Left lung (tissue), 10 donors: ENCODE results near the gene ECHDC3. TPM values are rescaled to one million over a fixed set of nuclear protein-coding genes. Genes with fewer than 3 reads are reported as not detected.

Source experiments
- ATAC-seq: fragments of 200-7000 bp; cut with Tn5 transposase; one replicate; pipeline ENCODE4 v1.9.1; 2020; ENCODE audit warnings: moderate library complexity
- DNase-seq, 4 donors: peaks; one replicate each; pipeline ENCODE4 v3.0.0-alpha.2; 2013 to 2020
- H3K27ac ChIP-seq, 2 donors: fragments of 200-600 bp; sonication (generic) in 1 of 2; one replicate each; pipeline versions ENCODE4 v1.5.0 to v1.8.0; 2020 to 2021
- H3K27me3 ChIP-seq, 2 donors: fragments of 200-600 bp; sonication (generic) in 1 of 2; one replicate each; pipeline versions ENCODE4 v1.5.0 to v1.8.0; 2020 to 2021
- H3K36me3 ChIP-seq, 2 donors: fragments of 200-600 bp; sonication (generic) in 1 of 2; one replicate each; pipeline versions ENCODE4 v1.5.0 to v1.8.0; 2020 to 2021
- H3K4me1 ChIP-seq, 2 donors: fragments of 200-600 bp; one replicate each; pipeline ENCODE4 v1.8.0; 2021
- H3K4me3 ChIP-seq, 2 donors: fragments of 200-600 bp; sonication (generic) in 1 of 2; one replicate each; pipeline versions ENCODE4 v1.5.0 to v1.8.0; 2020 to 2021; ENCODE audit warnings: mild to moderate bottlenecking in 1 of 2
- H3K9me3 ChIP-seq, 2 donors: fragments of 200-600 bp; sonication (generic) in 1 of 2; one replicate each; pipeline versions ENCODE4 v1.5.0 to v1.8.0; 2020 to 2021
- intact Hi-C, 2 donors: fragments of 100-400 bp; cut with DNase I; formaldehyde crosslinking; loops; one replicate each; pipeline versions ENCODE4 v1.11.2 to v1.14.2; 2022
- polyA plus RNA-seq, 6 donors: library from polyadenylated mRNA; unstranded; fragments of 120-200 nt; gene quantifications; one replicate each; pipeline ENCODE4 v1.2.1, GENCODE V29; 2013; ENCODE audit not compliant: insufficient read length in 6 of 6
- total RNA-seq, 2 donors: library from RNA; stranded (reverse); fragmentation: NEBNext Ultra II Directional; extraction: Animal tissue kit (Norgen Biotek cat#: 25700); gene quantifications; one replicate each; pipeline ENCODE4 v1.2.1, GENCODE V29; 2021
- TF ChIP-seq, protein P1 (sequence below), 2 donors: fragments of 200-600 bp; sonication (generic) in 1 of 2; IDR thresholded peaks; one replicate each; pipeline versions ENCODE4 v1.5.0 to v1.8.0; 2021; ENCODE audit warnings: antibody characterized with exemption in 2 of 2
- donor health status: DM: no; HTN: yes; CAD: no.
- donor health status: DM: no; HTN: no; CAD: no.

Gene ECHDC3
- total and polyA plus RNA-seq, 8 donors: 12.4 to 32.6 (median 14.7) TPM

GRCh38 chr10:11794566-11794965 is 52.4 kb downstream of the ECHDC3 start:
- intact Hi-C loops: no loop called here
- ATAC-seq: peak; percentile 34
- no peak for DNase-seq

GRCh38 chr10:11795101-11795920 is 53.1 kb downstream of the ECHDC3 start:
- DNase-seq: no peak
- no peak for ATAC-seq
- no peaks in the 10 kb centered on the region for H3K9me3 ChIP-seq
- intact Hi-C loops: no loop called here
- no peaks in the 10 kb centered on the region for H3K27me3 ChIP-seq
- TF ChIP-seq, protein P1, sequence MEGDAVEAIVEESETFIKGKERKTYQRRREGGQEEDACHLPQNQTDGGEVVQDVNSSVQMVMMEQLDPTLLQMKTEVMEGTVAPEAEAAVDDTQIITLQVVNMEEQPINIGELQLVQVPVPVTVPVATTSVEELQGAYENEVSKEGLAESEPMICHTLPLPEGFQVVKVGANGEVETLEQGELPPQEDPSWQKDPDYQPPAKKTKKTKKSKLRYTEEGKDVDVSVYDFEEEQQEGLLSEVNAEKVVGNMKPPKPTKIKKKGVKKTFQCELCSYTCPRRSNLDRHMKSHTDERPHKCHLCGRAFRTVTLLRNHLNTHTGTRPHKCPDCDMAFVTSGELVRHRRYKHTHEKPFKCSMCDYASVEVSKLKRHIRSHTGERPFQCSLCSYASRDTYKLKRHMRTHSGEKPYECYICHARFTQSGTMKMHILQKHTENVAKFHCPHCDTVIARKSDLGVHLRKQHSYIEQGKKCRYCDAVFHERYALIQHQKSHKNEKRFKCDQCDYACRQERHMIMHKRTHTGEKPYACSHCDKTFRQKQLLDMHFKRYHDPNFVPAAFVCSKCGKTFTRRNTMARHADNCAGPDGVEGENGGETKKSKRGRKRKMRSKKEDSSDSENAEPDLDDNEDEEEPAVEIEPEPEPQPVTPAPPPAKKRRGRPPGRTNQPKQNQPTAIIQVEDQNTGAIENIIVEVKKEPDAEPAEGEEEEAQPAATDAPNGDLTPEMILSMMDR (IDR thresholded peaks at IDR 0.05): no peak
- H3K4me1 ChIP-seq: no peaks in the 10 kb centered on the region
- H3K36me3 ChIP-seq: no peaks in the 10 kb centered on the region
- H3K4me3 ChIP-seq: no peak overlapping the region
- no peak overlapping the region for H3K27ac ChIP-seq

More at GRCh38 chr10:11794566-11794965, 52.4 kb downstream of the ECHDC3 start:
- Histone ChIP-seq H3K36me3 (no peaks in the 10 kb centered on the region), H3K27ac (no peak overlapping the region), H3K9me3 (no peaks in the 10 kb centered on the region), H3K27me3 (no peaks in the 10 kb centered on the region), H3K4me1 (no peaks in the 10 kb centered on the region), H3K4me3 (no peak overlapping the region)
- TF ChIP-seq, protein P1 (IDR thresholded peaks at IDR 0.05): no peak

DNA sequence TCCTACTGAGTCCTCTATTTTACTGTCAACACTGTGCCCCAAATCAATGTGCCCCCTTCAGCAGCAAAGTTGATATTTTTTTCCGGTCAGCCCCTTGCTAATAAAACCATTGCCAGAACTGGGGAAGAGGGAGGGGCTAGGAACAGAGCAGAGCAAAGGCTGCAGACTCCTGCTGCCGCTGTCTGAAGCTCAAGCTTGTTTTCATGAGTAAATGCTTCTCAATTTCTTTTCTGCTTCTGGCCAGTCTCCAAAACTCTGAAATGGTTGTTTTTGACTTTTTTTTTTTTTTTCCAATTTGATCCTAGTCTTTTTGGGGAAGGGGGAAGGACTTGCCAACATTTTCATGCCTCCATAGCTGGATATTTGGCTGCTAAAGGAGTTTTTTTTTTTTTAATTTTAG is 54.3 kb downstream of the ECHDC3 start:
- intact Hi-C loops: no loop called here

GRCh38 chr10:11797281-11797680 is 55.1 kb downstream of the ECHDC3 start:
- intact Hi-C loops: no loop called here
- Histone ChIP-seq H3K4me1 (no peaks in the 10 kb centered on the region), H3K9me3 (no peaks in the 10 kb centered on the region), H3K36me3 (no peaks in the 10 kb centered on the region), H3K27ac (no peak overlapping the region), H3K4me3 (no peak overlapping the region), H3K27me3 (no peaks in the 10 kb centered on the region)
- ATAC-seq: no peak
- DNase-seq: no peak
- TF ChIP-seq, protein P1 (IDR thresholded peaks at IDR 0.05): no peak

More for the DNA sequence above, 54.3 kb downstream of the ECHDC3 start:
- Histone ChIP-seq H3K27ac (no peak overlapping the region), H3K36me3 (no peaks in the 10 kb centered on the region), H3K9me3 (no peaks in the 10 kb centered on the region), H3K4me1 (no peaks in the 10 kb centered on the region), H3K4me3 (no peak overlapping the region), H3K27me3 (no peaks in the 10 kb centered on the region)
- TF ChIP-seq, protein P1 (IDR thresholded peaks at IDR 0.05): no peak
- ATAC-seq (no peak), DNase-seq (no peak)

GRCh38 chr10:11797847-11798633 is 55.9 kb downstream of the ECHDC3 start:
- TF ChIP-seq, protein P1 (IDR thresholded peaks at IDR 0.05): no peak
- no peak overlapping the region for H3K27ac ChIP-seq
- intact Hi-C loops: no loop called here
- DNase-seq (no peak), ATAC-seq (no peak)
- H3K4me3 ChIP-seq: no peak overlapping the region
- no peaks in the 10 kb centered on the region for H3K27me3 ChIP-seq
- no peaks in the 10 kb centered on the region for H3K9me3 ChIP-seq
- no peaks in the 10 kb centered on the region for H3K36me3 ChIP-seq
- no peaks in the 10 kb centered on the region for H3K4me1 ChIP-seq
